Type B pancreatic cell (in vitro differentiated cells): ENCODE measurements around the gene SBK3. TPM values are rescaled to one million over a fixed set of nuclear protein-coding genes. Genes with fewer than 3 reads are reported as not detected.

Experiments
- DNase-seq: peaks from one replicate; pipeline ENCODE4 v3.0.0; 2021; ENCODE audit warnings: mixed read lengths; ENCODE audit not compliant: unreplicated experiment; ENCODE audit errors: extremely low spot score
- H3K27ac Mint-ChIP-seq: 2 replicates; pipeline ENCODE4 v1.8.0; 2021; ENCODE audit warnings: mild to moderate bottlenecking, mixed read lengths
- H3K27me3 Mint-ChIP-seq: 2 replicates; pipeline ENCODE4 v1.8.0; 2021; ENCODE audit warnings: mixed read lengths
- H3K36me3 Mint-ChIP-seq: 2 replicates; pipeline ENCODE4 v1.8.0; 2021; ENCODE audit warnings: mixed read lengths
- H3K4me1 Mint-ChIP-seq: one replicate; pipeline ENCODE4 v1.8.0; 2021; ENCODE audit warnings: mixed read lengths; ENCODE audit not compliant: unreplicated experiment
- H3K4me3 Mint-ChIP-seq: 2 replicates; pipeline ENCODE4 v1.8.0; 2021; ENCODE audit warnings: mild to moderate bottlenecking, mixed read lengths
- H3K9me3 Mint-ChIP-seq: 2 replicates; pipeline ENCODE4 v1.8.0; 2021; ENCODE audit warnings: mixed read lengths
- total RNA-seq: library from RNA; stranded (reverse); gene quantifications from 2 replicates; pipeline ENCODE4 v1.2.1, GENCODE V29; 2021; ENCODE audit warnings: low replicate concordance
- TF ChIP-seq, protein P1 (sequence below): fragments of 200-600 bp; sonication (generic); conservative IDR thresholded peaks from 2 replicates; pipeline ENCODE4 v1.5.0; 2021; ENCODE audit warnings: antibody characterized with exemption, mild to moderate bottlenecking

Gene SBK3
- total RNA-seq, 1 donor from 2014 or later = 0.24 TPM

DNA sequence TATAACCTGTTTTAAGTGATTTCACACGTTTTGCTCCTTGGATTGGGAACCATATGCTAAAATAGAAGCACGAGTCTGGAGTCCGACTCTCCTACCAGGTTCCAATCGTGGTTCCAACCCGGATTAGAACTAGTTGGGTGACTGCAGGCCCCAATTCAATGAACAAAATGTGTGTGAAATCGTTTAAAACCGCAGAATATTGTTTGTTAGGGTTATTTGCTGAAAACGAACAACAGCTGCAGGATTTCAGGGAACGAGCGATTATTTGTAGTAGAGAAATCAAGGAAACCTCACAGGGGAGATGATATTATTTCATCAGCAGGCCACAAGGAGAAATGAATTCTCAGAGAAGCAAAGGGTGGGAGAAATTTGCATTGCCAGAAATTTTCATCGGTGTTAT, 40.4 kb downstream of the SBK3 start:
- Mint-ChIP-seq H3K36me3 (no peaks in the 10 kb centered on the region), H3K4me1 (no peaks in the 10 kb centered on the region), H3K27ac (no peak overlapping the region), H3K9me3 (no peaks in the 10 kb centered on the region), H3K4me3 (no peak overlapping the region), H3K27me3 (peaks cover 22% of the 10 kb centered on the region)
- TF ChIP-seq, protein P1, sequence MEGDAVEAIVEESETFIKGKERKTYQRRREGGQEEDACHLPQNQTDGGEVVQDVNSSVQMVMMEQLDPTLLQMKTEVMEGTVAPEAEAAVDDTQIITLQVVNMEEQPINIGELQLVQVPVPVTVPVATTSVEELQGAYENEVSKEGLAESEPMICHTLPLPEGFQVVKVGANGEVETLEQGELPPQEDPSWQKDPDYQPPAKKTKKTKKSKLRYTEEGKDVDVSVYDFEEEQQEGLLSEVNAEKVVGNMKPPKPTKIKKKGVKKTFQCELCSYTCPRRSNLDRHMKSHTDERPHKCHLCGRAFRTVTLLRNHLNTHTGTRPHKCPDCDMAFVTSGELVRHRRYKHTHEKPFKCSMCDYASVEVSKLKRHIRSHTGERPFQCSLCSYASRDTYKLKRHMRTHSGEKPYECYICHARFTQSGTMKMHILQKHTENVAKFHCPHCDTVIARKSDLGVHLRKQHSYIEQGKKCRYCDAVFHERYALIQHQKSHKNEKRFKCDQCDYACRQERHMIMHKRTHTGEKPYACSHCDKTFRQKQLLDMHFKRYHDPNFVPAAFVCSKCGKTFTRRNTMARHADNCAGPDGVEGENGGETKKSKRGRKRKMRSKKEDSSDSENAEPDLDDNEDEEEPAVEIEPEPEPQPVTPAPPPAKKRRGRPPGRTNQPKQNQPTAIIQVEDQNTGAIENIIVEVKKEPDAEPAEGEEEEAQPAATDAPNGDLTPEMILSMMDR = no peak
- DNase-seq = no peak

DNA sequence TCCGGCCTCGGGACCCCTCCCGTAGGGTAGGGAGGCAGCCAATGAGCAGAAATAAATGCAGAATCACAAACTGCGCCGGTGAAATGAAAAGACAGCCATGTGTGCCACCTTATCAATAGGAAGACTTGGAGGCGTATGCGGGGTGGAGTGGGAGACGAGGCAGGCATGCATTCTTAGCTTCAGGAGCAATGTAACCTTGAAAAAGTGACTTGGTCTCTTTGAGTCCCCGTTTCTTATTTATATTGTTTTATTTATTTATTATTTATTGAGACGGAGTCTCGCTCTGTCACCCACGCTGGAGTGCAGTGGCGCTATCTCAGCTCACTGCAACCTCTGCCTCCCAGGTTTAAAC, 41.1 kb downstream of the SBK3 start:
- no peak for DNase-seq
- Mint-ChIP-seq H3K4me3 (peak overlapping the region; percentile 72), H3K36me3 (no peaks in the 10 kb centered on the region), H3K4me1 (no peaks in the 10 kb centered on the region), H3K9me3 (no peaks in the 10 kb centered on the region), H3K27ac (no peak overlapping the region), H3K27me3 (peaks cover 22% of the 10 kb centered on the region)
- TF ChIP-seq, protein P1 = no peak

DNA sequence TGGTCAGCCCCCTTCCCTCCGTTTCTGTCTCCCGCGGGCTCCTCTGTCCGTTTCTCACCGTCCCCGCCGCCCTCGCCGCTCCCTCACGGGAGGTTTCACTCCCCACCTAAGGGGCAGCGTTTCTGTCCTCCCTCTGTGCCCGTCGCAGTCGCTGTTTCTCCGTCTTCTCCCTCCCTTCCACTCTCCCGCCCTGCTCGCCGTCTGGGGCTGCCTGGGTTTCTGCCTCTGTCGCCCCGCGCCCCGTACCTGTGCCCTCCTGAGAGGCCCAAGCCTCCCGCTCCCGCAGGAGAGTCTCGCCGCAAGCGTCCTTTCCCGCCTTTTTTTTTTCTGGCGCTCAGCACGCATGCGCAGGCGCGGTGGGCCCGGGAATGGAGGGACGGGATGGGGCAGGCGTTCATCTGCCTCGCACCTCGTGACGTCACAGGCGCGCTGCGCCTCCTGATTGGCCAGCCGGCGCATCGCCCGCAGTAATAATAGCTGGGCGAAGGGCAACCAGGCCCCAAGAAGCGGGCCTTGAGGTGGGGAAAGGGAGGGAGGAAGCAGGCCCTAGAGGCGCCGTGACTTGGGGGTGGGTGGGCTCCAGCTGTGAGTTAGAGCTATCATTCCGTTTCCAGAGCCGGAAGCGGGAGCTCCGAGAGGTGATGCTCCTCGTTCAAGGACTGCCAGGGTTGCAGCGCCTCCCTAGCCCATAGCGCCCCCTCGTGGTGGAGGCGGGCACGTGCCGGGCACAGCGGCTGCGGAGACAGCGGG, 41.7 kb downstream of the SBK3 start:
- H3K27ac Mint-ChIP-seq = no peak overlapping the region
- H3K36me3 Mint-ChIP-seq = no peaks in the 10 kb centered on the region
- DNase-seq = peak; percentile 93
- no peaks in the 10 kb centered on the region for H3K9me3 Mint-ChIP-seq
- no peaks in the 10 kb centered on the region for H3K4me1 Mint-ChIP-seq
- H3K27me3 Mint-ChIP-seq = peaks cover 23% of the 10 kb centered on the region
- TF ChIP-seq, protein P1 = peak; percentile 99
- peak overlapping the region; percentile 72 for H3K4me3 Mint-ChIP-seq

DNA sequence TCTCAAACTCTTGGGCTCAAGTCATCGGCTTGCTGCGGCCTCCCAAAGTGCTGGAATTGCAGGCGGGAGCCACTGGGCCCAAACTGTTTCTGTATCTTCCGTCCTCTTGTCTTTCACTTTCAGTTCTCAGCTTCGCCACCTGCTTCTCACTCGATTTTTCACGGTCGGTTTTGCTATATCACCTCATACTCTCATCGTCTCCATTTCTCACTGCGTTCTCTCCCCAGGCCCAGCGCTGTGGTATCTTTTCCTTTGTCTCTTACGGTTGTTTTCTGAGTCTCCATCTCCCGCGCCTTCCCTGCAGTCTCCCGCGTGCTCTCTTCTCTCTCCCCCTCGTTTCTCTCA, 42.2 kb downstream of the SBK3 start:
- Mint-ChIP-seq H3K36me3 (no peaks in the 10 kb centered on the region), H3K9me3 (no peaks in the 10 kb centered on the region), H3K4me3 (no peak overlapping the region), H3K4me1 (no peaks in the 10 kb centered on the region), H3K27me3 (peaks cover 24% of the 10 kb centered on the region), H3K27ac (no peak overlapping the region)
- no peak for DNase-seq
- TF ChIP-seq, protein P1 = no peak

DNA sequence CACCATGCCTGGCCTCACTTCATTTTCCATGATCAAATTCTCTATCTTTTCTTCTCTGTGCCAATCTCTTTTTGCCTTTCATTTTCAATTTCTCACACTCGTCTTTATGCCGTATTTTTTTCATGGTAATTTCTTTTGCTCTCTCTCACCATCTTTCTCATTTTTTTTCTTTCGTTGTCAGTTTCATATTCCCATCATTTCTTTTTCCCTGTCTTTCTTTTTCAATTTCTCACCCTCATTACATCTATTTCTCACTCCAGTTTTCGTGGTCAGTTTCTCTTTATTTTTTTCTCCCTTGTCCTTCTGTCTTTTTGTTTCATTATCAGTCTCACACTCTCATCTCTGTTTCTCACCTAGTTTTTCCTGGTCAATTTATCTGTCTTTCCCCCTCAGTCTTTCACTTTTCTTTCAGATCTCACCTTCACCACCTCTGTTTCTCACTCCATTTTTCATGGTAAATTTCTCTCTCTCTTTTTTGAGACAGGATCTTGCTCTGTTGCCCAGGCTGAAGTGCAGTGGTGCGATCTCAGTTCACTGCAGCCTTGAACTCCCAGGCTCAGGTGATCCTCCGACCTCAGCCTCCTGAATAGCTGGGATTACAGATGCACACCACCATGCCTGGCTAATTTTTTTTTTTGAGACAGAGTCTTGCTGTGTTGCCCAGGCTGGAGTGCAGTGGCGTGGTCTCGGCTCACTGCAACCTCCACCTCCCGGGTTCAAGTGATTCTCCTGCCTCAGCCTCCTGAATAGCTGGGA, 43.0 kb downstream of the SBK3 start:
- Mint-ChIP-seq H3K4me1 (no peaks in the 10 kb centered on the region), H3K27me3 (peaks cover 18% of the 10 kb centered on the region), H3K4me3 (no peak overlapping the region), H3K9me3 (no peaks in the 10 kb centered on the region), H3K27ac (no peak overlapping the region), H3K36me3 (no peaks in the 10 kb centered on the region)
- no peak for DNase-seq
- TF ChIP-seq, protein P1 = no peak
